DOHH2 (cell line): Measurements from ENCODE around the gene CORO1C.

ENCODE experiments used
- H3F3A ChIP-seq: fragments of 200-600 bp; sonication (generic), shearing (Covaris generic); 2 replicates; pipeline ENCODE4 v1.6.0; 2016; ENCODE audit warnings: antibody characterized with exemption, mild to moderate bottlenecking; ENCODE audit not compliant: control insufficient read depth, insufficient read depth
- H3K27ac ChIP-seq: fragments of 200-600 bp; sonication (generic); 2 replicates; pipeline ENCODE4 v1.5.1; 2014; ENCODE audit warnings: low read depth, mild to moderate bottlenecking, low read length, moderate library complexity
- H3K27me3 ChIP-seq: fragments of 200-600 bp; sonication (generic); 2 replicates; pipeline ENCODE4 v1.6.1; 2014; ENCODE audit warnings: mild to moderate bottlenecking, low read length, mixed read lengths; ENCODE audit not compliant: control insufficient read depth
- H3K36me3 ChIP-seq: fragments of 200-600 bp; sonication (generic); 2 replicates; pipeline ENCODE4 v1.6.1; 2014; ENCODE audit warnings: mild to moderate bottlenecking, low read length, moderate library complexity, mixed read lengths; ENCODE audit not compliant: control insufficient read depth
- H3K4me1 ChIP-seq: fragments of 200-600 bp; sonication (generic); 2 replicates; pipeline ENCODE4 v1.6.1; 2014; ENCODE audit warnings: mild to moderate bottlenecking, low read length, mixed read lengths; ENCODE audit not compliant: control insufficient read depth
- H3K4me2 ChIP-seq: fragments of 200-600 bp; sonication (generic); 2 replicates; pipeline ENCODE4 v1.6.0; 2014; ENCODE audit warnings: mild to moderate bottlenecking, low read length, moderate library complexity
- H3K4me3 ChIP-seq: fragments of 200-600 bp; sonication (generic); 2 replicates; pipeline ENCODE4 v1.5.1; 2014; ENCODE audit warnings: mild to moderate bottlenecking, low read length, mixed read lengths
- H3K79me2 ChIP-seq: fragments of 200-600 bp; sonication (generic); 2 replicates; pipeline ENCODE4 v1.6.1; 2014; ENCODE audit warnings: mild to moderate bottlenecking, low read length, mixed read lengths; ENCODE audit not compliant: control insufficient read depth
- H3K9me2 ChIP-seq: fragments of 200-600 bp; sonication (generic); replicated peaks from 2 replicates; pipeline ENCODE4 v1.6.1; 2014; ENCODE audit warnings: mild to moderate bottlenecking, low read length, mixed read lengths; ENCODE audit not compliant: control insufficient read depth
- H3K9me3 ChIP-seq: fragments of 200-600 bp; sonication (generic); 2 replicates; pipeline ENCODE4 v1.6.1; 2014; ENCODE audit warnings: antibody characterized with exemption, low read length, mixed read lengths; ENCODE audit not compliant: control insufficient read depth, insufficient read depth
- H4K20me1 ChIP-seq: fragments of 200-600 bp; sonication (generic); 2 replicates; pipeline ENCODE4 v1.6.0; 2014; ENCODE audit warnings: low read depth, mild to moderate bottlenecking, antibody characterized with exemption, low read length, moderate library complexity; ENCODE audit not compliant: control insufficient read depth, insufficient read depth
- EZH2phosphoT487 ChIP-seq: fragments of 200-600 bp; sonication (generic); IDR thresholded peaks from 2 replicates; pipeline ENCODE4 v1.6.1; 2017; ENCODE audit warnings: borderline replicate concordance, mild to moderate bottlenecking, antibody characterized with exemption, low read length, moderate library complexity, mixed read lengths
- TF ChIP-seq, protein P1 (sequence below): fragments of 200-600 bp; sonication (generic); IDR thresholded peaks from one replicate; pipeline ENCODE4 v1.5.1; 2014; ENCODE audit warnings: antibody characterized with exemption, mild to moderate bottlenecking, low read depth, low read length; ENCODE audit not compliant: poor library complexity, severe bottlenecking

CORO1C gene

DNA sequence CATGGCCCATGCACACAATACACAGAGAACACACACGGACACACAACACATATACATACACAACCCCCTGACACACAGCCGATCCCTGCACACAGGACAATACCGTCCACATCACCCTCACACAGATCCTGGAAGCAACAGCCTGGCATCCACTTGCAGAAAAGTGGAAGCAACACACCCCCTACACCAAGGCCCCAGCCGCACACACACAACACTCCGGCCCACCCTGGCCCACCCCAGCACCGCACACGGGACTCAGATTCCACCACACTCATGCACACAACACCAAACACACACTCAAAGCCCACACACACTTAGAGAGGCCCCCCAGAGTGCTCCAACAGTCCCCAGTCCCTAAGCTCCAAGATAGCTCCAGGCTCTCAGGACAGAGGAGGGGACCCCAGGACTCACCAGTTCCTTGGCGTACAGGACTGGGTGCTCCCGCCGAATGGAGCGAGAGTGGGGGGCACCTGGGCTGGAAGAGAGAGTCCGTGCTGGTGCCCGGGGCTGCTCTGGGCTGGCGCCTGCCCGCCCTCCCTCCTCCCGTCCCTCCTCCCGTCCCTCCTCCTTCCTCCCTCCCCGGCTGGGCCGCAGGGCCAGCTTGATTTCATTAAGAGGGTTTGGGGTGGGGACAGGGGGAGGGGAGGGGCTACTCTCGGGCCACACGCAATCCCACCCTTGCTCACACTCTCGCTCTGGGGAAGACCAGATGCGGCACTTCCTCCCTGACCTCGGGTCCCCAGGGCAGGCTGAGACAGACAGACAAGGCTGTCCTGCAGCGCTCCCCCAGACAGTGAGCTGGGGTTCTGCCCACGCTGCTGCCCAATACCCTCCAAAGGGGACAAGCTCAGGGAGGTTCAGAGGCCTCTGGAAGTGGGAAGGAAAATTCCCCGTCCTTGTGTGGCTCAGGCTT is 133.5 kb downstream of the CORO1C start, which contains the start of gene TMEM119:
TMEM119 (minus strand) TSS at position 526 of the 913 bp plus-strand sequence. CDS start 5,701 bp downstream, outside the sequence.
- Histone ChIP-seq H3K4me1 (no peaks in the 10 kb centered on the region), H3K27ac (no peak within 1 kb of the TSS), H3K27me3 (no peaks in the 10 kb centered on the region), H3K4me2 (no peak within 1 kb of the TSS), H3K9me3 (no peaks in the 10 kb centered on the region), H3F3A (no peaks in the 10 kb centered on the region), H3K79me2 (no peaks in the 10 kb centered on the region), H4K20me1 (no peaks in the 10 kb centered on the region), H3K36me3 (no peaks in the 10 kb centered on the region), H3K4me3 (no peak within 1 kb of the TSS), H3K9me2 (no peaks in the 10 kb centered on the region)
- TF ChIP-seq EZH2phosphoT487 = no peak
- TF ChIP-seq, protein P1, sequence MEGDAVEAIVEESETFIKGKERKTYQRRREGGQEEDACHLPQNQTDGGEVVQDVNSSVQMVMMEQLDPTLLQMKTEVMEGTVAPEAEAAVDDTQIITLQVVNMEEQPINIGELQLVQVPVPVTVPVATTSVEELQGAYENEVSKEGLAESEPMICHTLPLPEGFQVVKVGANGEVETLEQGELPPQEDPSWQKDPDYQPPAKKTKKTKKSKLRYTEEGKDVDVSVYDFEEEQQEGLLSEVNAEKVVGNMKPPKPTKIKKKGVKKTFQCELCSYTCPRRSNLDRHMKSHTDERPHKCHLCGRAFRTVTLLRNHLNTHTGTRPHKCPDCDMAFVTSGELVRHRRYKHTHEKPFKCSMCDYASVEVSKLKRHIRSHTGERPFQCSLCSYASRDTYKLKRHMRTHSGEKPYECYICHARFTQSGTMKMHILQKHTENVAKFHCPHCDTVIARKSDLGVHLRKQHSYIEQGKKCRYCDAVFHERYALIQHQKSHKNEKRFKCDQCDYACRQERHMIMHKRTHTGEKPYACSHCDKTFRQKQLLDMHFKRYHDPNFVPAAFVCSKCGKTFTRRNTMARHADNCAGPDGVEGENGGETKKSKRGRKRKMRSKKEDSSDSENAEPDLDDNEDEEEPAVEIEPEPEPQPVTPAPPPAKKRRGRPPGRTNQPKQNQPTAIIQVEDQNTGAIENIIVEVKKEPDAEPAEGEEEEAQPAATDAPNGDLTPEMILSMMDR = no peak

DNA sequence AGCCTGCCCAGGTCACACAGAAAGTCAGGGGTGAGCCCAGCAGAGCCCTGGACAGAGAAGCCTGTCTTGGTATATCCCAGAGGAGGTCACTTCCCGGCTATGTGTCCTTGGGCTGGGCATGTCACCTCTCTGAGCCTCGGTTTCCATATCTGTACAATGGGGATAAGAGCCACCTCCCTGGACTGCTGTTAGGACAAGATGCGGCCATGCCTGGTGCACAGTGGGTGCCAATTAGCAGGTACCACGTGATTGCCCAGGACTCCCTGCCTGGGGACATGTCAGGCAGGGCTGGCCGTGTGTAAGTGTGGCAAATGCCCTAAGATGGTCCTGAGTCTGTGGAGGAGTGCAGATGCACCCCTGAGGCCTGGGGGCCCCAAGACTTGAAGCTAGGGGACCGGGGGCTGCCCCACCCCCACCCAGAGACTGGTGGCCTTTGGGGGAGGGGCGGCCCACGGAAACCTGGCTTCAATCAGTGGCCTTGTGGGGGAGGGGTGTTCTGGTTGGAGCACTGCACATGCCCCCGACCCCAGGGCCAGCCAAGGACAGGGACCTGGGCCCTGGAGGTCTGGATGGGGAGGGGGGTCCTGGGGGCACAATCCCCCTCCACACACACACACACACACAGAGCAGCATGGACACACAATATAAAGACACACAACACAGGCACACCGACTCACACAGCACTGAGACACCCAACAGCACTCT is 134.3 kb downstream of the CORO1C start:
- TF ChIP-seq, protein P1 = no peak
- no peak for TF ChIP-seq EZH2phosphoT487
- Histone ChIP-seq H3K4me3 (no peak overlapping the region), H3K27me3 (no peaks in the 10 kb centered on the region), H3F3A (no peaks in the 10 kb centered on the region), H3K9me2 (no peaks in the 10 kb centered on the region), H3K4me2 (no peak overlapping the region), H4K20me1 (no peaks in the 10 kb centered on the region), H3K27ac (no peak overlapping the region), H3K79me2 (no peaks in the 10 kb centered on the region), H3K4me1 (no peaks in the 10 kb centered on the region), H3K9me3 (no peaks in the 10 kb centered on the region), H3K36me3 (no peaks in the 10 kb centered on the region)

DNA sequence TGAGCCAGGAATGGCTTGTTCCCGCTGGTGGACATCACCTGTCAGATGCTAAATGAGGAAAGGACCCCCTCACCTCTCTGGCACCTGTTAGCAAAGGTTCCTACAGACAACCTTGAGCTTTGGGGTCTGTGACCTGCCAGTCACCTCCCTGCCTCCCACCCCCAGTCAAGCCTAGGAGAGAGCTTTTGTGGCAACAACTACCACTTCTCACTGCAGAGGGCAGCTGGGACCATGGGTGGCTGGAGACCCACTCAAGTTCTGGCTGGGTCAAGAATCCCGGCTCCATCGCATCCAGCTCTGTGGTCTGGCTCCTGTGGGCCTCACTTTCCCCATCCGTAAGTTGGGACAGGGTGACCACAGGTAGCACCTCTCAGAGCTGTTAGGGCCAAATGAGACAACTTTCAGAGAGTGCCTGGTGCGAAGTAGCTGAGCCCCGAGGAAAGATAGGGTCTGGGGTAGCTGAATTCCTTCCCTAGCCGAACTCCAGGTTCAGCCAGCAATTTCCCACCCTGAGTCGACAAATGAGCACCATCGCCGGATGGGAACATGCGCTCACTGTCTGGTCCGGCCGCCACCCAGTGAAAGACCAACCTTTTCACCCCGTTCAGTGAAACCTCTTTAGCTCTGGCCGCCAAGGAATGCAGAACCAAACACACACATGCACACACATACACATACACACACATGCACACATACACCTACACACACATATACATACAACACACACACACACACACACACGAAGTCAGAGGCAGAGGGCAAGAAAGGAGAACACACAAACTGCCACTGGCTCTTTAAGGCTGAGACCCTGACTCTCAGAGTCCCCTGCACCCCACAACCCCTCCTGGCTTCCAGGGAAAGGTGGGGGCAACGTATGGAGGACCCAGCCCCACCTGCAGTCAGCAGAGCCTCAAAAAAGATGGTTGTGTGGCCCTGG is 135.3 kb downstream of the CORO1C start:
- no peak for TF ChIP-seq EZH2phosphoT487
- TF ChIP-seq, protein P1 = no peak

More for the DNA sequence above, 135.3 kb downstream of the CORO1C start:
- Histone ChIP-seq H3K36me3 (no peaks in the 10 kb centered on the region), H4K20me1 (no peaks in the 10 kb centered on the region), H3K79me2 (no peaks in the 10 kb centered on the region), H3K9me3 (no peaks in the 10 kb centered on the region), H3K4me2 (no peak overlapping the region), H3K27me3 (no peaks in the 10 kb centered on the region), H3K4me1 (no peaks in the 10 kb centered on the region), H3K9me2 (no peaks in the 10 kb centered on the region), H3F3A (no peaks in the 10 kb centered on the region), H3K27ac (no peak overlapping the region), H3K4me3 (no peak overlapping the region)
